ENCODE data around the gene IL12RB2.
"Not testable (repeated sequence)": the region's sequence is repeated elsewhere in the genome, so short reads cannot be mapped to it uniquely, and the experiment has no call there.

DNA sequence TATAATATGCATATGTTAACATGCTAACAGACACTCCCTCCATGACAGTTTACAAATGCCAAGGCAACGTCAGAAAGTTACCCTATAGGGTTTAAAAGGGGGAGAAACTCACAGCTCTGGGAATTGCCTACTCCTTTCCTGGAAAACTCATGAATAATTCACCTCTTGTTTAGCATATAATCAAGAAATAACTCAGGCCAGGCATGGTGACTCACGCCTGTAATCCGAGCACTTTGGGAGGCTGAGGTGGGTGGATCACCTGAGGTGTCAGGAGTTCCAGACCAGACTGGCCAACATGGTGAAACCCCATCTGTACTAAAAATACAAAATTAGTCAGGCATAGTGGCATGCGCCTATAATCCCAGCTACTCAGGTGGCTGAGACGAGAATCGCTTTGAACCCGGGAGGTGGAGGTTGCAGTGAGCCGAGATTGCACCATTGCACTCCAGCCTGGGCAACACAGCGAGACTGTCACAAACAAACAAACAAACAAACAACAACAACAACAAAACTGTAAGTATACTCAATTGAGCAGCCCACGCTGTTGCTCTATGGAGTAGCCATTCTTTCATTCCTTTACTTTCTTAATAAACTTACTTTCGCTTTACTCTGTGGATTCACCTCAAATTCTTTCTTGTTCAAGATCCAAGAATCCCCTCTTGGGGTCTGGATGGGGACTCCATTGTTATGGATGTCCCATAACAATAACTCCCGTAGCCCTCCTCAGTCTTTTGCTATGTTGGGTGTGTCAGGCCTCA is 92.5 kb downstream of the IL12RB2 start:
- TF ChIP-seq, protein P1, sequence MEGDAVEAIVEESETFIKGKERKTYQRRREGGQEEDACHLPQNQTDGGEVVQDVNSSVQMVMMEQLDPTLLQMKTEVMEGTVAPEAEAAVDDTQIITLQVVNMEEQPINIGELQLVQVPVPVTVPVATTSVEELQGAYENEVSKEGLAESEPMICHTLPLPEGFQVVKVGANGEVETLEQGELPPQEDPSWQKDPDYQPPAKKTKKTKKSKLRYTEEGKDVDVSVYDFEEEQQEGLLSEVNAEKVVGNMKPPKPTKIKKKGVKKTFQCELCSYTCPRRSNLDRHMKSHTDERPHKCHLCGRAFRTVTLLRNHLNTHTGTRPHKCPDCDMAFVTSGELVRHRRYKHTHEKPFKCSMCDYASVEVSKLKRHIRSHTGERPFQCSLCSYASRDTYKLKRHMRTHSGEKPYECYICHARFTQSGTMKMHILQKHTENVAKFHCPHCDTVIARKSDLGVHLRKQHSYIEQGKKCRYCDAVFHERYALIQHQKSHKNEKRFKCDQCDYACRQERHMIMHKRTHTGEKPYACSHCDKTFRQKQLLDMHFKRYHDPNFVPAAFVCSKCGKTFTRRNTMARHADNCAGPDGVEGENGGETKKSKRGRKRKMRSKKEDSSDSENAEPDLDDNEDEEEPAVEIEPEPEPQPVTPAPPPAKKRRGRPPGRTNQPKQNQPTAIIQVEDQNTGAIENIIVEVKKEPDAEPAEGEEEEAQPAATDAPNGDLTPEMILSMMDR (IDR thresholded peaks at IDR 0.05; ENCODE audit: low read length): not testable (repeated sequence)
- not testable (repeated sequence) for TF ChIP-seq EZH2 (IDR thresholded peaks at IDR 0.05; ENCODE audit: borderline replicate concordance, low read length)
